ENCODE data around the gene DNAJC4.

- TF ChIP-seq MAZ (IDR thresholded peaks at IDR 0.05; ENCODE audit: borderline replicate concordance, low read depth, low read length) = no peak
- TF ChIP-seq NR3C1 (IDR thresholded peaks at IDR 0.05) = no peak
- TF ChIP-seq RAD21 (conservative IDR thresholded peaks at IDR 0.05 in 1 of 2, IDR thresholded peaks at IDR 0.05 in 1 of 2) = no peak
- TF ChIP-seq FOSL2 (IDR thresholded peaks at IDR 0.05) = no peak
- TF ChIP-seq FOSL2 (CRISPR knock-in tag; IDR thresholded peaks at IDR 0.05) = no peak
- TF ChIP-seq MAX (IDR thresholded peaks at IDR 0.05) = no peak
- TF ChIP-seq FOSB (CRISPR knock-in tag; IDR thresholded peaks at IDR 0.05) = no peak
- no peak for TF ChIP-seq EP300 (IDR thresholded peaks at IDR 0.05)
- no peak for TF ChIP-seq HOXA7 (CRISPR knock-in tag; IDR thresholded peaks at IDR 0.05)
- no peak for TF ChIP-seq CTCF (IDR thresholded peaks at IDR 0.05)
- no peak for TF ChIP-seq HMGXB4 (CRISPR knock-in tag; IDR thresholded peaks at IDR 0.05; ENCODE audit: borderline replicate concordance)
- TF ChIP-seq JUN (IDR thresholded peaks at IDR 0.05) = no peak
- no peak for TF ChIP-seq ZNF302 (CRISPR knock-in tag; IDR thresholded peaks at IDR 0.05)
- TF ChIP-seq RCOR1 (IDR thresholded peaks at IDR 0.05; ENCODE audit: low read depth, low read length) = no peak
Measured at GRCh38 chr11:64239662-64240434, 9.5 kb downstream of the DNAJC4 start.

All from A549 (cell line).